ENCODE measurements around the gene SERPINA5. TPM values are rescaled to one million over a fixed set of nuclear protein-coding genes. Genes with fewer than 3 reads are reported as not detected.

SERPINA5 gene, protein sequence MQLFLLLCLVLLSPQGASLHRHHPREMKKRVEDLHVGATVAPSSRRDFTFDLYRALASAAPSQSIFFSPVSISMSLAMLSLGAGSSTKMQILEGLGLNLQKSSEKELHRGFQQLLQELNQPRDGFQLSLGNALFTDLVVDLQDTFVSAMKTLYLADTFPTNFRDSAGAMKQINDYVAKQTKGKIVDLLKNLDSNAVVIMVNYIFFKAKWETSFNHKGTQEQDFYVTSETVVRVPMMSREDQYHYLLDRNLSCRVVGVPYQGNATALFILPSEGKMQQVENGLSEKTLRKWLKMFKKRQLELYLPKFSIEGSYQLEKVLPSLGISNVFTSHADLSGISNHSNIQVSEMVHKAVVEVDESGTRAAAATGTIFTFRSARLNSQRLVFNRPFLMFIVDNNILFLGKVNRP
- total RNA-seq: 0.69 TPM

DNA sequence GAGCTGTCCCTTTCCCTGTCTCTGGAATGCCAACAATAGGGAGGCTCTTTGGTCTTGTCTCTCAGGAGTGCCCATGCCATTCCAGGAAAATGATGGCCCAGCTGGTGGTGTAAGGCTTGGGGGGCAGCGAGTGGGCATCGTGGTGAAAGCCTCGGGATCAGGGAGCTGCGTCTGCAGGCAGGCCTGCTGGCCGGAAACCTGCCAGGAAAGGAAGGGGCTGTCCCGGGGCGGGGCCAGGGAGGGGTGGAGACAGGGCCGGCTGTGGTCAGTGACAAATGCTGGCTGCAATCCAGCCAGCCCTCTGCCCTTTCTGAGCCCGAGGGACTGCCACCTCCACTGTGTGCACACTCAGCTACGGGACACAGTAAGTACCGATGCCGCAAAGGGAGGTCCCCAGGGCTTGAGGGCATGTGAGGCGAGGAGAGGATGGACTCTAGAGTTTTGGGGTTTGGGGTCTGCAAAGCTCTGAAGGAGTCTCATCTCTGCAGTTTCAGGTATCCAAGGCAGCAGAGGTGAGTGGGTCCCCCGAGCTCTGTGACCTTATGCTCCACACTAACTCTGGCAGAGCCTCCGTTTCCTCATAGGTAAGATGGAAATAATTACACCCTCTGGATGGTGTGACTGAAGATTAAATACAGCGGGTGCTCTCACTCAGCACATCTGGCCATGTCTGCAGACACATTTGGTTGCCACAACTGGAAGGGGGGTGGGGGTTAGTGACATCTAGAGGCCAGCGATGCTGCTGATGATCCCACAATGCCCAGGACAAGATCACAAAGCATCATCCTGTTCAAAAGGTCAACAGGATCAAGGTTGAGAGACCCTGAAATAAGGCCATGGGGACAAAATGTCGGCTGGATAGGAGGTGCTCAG lies at the start of gene SERPINA5:
Gene SERPINA5, plus strand, starts transcription at position 300 of the 873 bp plus-strand sequence. CDS start 5,937 bp downstream, outside the sequence.

GRCh38 chr14:94560751-94561655 lies 20.2 kb upstream of the SERPINA5 start, which contains the start of gene SERPINA4:
TSS of gene SERPINA4 (plus strand) at chr14:94561442. CDS start at chr14:94563483, 2,041 bp downstream.

GRCh38 chr14:94612174-94612573 lies 30.9 kb downstream of the SERPINA5 start, which contains the start of gene SERPINA3:
TSS of gene SERPINA3 (plus strand) at chr14:94612391. CDS start at chr14:94614442, 2,051 bp downstream.

Other genes with a start within 250 kb of the SERPINA5 start
- not detected for gene SERPINA2, start 214.7 kb upstream of the SERPINA5 start, total RNA-seq
- gene SERPINA1, start 192.8 kb upstream of the SERPINA5 start, total RNA-seq: 3.2 TPM
- not detected for gene SERPINA11, start 128.6 kb upstream of the SERPINA5 start, total RNA-seq
- gene SERPINA9, start 105.2 kb upstream of the SERPINA5 start, total RNA-seq: not detected
- not detected for gene SERPINA12, start 72.0 kb upstream of the SERPINA5 start, total RNA-seq
- gene SERPINA4, start 20.0 kb upstream of the SERPINA5 start, total RNA-seq: not detected
- 2.5 TPM for gene SERPINA3, start 31.0 kb downstream of the SERPINA5 start, total RNA-seq
- 0.46 TPM for gene GSC, start 188.7 kb downstream of the SERPINA5 start, total RNA-seq

Data from diencephalon (tissue), 1 donor.